Inferior parietal cortex (tissue), 1 donor: ENCODE data around the gene MUSK.
"Not testable (repeated sequence)": the region's sequence is repeated elsewhere in the genome, so short reads cannot be mapped to it uniquely, and the experiment has no call there.

ENCODE experiments used
- DNase-seq: peaks from one replicate; pipeline ENCODE4 v3.0.0-alpha.2; 2016; ENCODE audit errors: extremely low spot score

Gene MUSK

GRCh38 chr9:110758201-110758600 lies 89.6 kb downstream of the MUSK start:
- DNase-seq = no peak

- no peak for DNase-seq
Measured at GRCh38 chr9:110762783-110763182, 94.2 kb downstream of the MUSK start.

- no peak for DNase-seq
Measured at GRCh38 chr9:110763568-110763967, 95.0 kb downstream of the MUSK start.

- no peak for DNase-seq
Measured at GRCh38 chr9:110764006-110764405, 95.4 kb downstream of the MUSK start.

- no peak for DNase-seq
Measured at GRCh38 chr9:110765926-110766325, 97.3 kb downstream of the MUSK start.

GRCh38 chr9:110767559-110768063 lies 99.0 kb downstream of the MUSK start:
- peak; percentile 80 for DNase-seq

GRCh38 chr9:110768886-110769285 lies 100.3 kb downstream of the MUSK start:
- no peak for DNase-seq

GRCh38 chr9:110769667-110770066 lies 101.1 kb downstream of the MUSK start:
- DNase-seq = no peak

- DNase-seq = no peak
Measured at GRCh38 chr9:110775724-110776123, 107.1 kb downstream of the MUSK start.

GRCh38 chr9:110776221-110776620 lies 107.6 kb downstream of the MUSK start:
- no peak for DNase-seq

GRCh38 chr9:110777196-110777875 lies 108.7 kb downstream of the MUSK start:
- no peak for DNase-seq

GRCh38 chr9:110777876-110778215 lies 109.3 kb downstream of the MUSK start:
- DNase-seq = no peak

- no peak for DNase-seq
Measured at GRCh38 chr9:110782701-110783100, 114.1 kb downstream of the MUSK start.

- no peak for DNase-seq
Measured at GRCh38 chr9:110784309-110784708, 115.7 kb downstream of the MUSK start.

GRCh38 chr9:110785166-110785565 lies 116.6 kb downstream of the MUSK start:
- no peak for DNase-seq

- DNase-seq = not testable (repeated sequence)
Measured at GRCh38 chr9:110788396-110788795, 119.8 kb downstream of the MUSK start.

GRCh38 chr9:110788871-110789270 lies 120.3 kb downstream of the MUSK start:
- no peak for DNase-seq

GRCh38 chr9:110797611-110798010 lies 129.0 kb downstream of the MUSK start:
- DNase-seq = no peak

- DNase-seq = no peak
Measured at GRCh38 chr9:110799396-110799795, 130.8 kb downstream of the MUSK start.

- DNase-seq = no peak
Measured at GRCh38 chr9:110801426-110801825, 132.8 kb downstream of the MUSK start.

- no peak for DNase-seq
Measured at GRCh38 chr9:110802416-110803035, 133.9 kb downstream of the MUSK start.

- DNase-seq = no peak
Measured at GRCh38 chr9:110807956-110808598, 139.5 kb downstream of the MUSK start.

- DNase-seq = no peak
Measured at GRCh38 chr9:110808599-110808980, 140.0 kb downstream of the MUSK start.
